Inferior parietal cortex (tissue), 1 donor: ENCODE data around the gene PARD3B.
"Not testable (repeated sequence)": the region's sequence is repeated elsewhere in the genome, so short reads cannot be mapped to it uniquely, and the experiment has no call there.

Experiments
- DNase-seq: peaks from one replicate; pipeline ENCODE4 v3.0.0-alpha.2; 2016; ENCODE audit errors: extremely low spot score

Gene PARD3B

DNA sequence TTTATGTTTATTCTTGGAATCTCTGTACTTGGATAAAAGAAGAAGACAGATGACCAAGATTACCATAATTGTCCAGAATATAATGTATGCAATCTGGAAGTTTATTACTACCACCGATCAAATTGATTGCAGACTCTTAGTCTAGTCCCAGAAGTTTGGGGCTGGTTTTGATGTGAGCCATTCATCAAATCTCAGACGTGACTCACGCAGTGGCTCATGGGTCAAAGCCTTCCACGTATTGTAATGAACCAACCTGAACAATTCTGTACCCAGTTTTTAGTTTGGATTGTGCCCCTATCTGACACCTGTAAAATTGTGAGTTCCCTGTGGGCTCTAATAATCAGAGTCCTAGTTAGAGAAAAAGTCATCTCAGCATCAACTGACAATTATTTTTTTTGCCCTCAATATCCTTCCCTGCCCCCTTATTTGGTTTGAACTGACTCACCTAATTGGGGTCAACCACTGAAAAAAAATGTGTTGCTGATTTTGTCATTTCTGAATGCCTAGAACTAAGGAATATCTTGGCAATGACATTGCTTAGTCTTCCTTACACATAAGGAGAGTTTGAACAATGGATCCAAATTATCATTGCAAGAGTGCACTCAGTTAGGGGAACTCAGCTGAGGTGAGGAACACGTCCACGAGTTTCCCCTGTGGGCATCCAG is 917.5 kb downstream of the PARD3B start:
- no peak for DNase-seq

DNA sequence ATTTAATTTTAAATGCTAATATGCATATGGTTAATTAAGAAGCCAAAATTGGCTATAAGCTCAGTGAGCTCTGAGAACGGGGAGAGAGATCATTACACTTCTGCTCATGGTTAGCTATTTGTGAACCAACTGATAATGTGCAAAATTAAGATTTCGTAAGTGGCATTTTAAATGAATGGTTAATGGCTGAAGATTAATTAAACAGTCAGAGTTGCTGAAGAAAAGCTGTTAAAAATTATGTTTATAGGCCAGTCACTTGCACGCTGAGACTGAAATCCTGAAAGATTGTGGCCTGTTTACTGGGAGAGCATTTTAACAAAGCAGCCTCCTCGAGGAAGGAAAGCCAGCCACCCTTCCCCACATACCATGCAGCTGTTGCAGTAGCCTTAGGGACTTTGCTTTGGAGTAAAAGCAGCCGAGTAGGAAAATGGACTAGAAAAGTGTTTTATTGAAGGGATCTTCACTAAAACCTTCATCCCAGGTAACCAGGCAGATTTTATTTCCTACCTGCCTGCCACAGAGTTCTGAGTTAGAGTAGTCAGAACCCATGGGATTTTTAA is 918.3 kb downstream of the PARD3B start:
- no peak for DNase-seq

DNA sequence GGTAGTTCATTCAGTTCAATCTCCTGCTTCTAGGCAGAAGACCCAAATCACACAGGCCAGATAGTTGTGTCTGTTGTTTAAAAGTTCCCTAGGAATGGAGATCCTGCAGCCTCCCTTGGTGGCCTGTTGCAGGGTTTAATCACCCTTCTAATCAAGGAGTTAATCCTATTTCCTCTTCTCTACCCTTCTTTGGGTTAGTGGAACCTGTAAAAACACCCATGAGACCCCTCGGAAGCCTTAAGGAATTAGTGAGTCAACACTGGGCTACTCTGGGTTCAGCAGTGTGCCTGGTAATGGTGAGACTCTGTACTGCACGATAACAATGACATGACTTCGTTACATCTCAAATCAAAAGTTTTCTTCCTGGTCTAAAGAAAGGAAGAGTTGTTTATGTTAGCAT is 919.4 kb downstream of the PARD3B start:
- no peak for DNase-seq

DNA sequence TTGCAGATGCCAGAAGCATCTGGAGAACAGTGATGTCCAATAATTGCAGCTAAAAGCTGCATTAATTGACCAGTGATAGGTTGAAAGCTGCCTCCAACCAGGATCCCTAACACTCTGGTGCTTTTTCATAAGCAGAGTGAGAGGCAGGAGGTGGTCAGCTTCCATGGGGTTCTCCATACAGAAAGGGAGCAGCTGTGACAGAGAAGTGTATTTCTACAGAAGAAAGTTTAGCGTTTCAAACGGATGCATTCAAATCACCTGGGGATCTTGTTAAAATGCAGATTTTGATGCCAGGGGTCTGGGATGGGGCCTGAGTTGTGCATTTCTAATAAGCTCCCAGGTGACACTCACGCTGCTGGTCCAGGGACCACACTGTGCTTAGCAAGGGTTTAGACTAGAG is 920.5 kb downstream of the PARD3B start:
- DNase-seq: no peak

DNA sequence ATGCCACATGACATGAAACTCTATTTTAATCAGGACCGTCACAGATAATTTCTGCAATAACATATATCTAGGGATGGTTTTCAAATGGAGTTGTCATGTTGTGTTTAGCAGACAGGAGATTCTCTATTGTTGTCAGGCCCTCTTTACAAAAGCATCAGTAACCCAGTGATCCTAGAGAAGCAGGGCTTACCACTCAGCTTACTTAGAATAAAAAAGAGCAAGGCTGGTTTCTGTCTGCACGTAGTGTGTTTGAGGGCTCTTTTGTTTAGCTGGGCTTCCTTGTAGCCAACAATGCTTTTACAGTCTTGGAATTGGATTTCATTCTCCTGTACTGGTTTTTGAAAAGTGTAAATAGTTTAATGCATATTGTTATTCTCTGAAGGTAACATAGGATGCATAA is 926.5 kb downstream of the PARD3B start:
- DNase-seq: no peak

DNA sequence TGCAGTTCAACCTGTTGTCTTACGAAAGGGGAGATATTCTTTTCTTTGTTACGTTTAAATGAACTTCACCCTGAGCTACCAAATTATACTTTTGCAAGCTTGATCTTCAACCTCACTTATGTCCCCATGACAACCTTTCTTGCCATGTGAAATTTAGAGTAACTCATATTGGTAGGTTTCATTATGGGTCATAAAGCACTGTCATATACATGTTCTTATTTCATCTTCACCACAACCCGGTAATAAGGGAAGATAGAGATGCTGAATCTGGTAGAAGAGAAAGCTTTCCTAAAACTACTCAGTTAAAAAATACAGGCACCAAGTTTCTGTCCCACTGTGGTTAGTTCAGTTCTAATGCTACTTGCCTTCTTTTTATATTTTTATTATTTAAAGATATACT is 928.5 kb downstream of the PARD3B start:
- no peak for DNase-seq

DNA sequence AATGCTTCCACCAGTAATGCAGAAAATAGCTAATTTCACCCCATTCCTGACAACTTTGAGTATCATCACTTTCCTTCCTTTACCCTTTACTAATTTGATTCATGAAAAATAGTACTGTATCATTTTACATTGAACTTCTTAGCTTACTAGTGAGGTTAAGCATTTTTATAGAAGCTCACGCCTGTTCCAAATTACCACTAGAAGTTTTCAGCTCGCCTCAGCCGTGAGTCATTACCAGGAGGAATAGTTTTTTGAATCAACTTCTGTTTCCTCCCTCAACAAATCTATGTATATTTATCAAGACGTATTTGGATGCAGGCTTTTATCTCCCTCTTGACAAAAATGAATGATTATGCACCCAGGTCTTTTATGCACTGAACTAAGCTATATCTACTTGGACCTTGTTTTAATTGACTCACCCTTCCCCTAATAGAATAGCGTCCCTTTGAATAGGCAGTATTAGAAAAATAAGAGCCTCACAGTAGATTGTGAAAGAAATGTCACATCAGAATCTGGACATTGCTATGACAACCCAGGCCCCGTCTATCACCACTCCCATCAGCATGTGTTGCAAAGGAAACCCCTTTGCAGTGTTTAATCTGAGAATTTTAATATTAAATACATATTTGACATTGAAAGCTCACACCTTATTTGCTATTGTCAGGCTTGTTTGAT is 929.6 kb downstream of the PARD3B start:
- DNase-seq: no peak

DNA sequence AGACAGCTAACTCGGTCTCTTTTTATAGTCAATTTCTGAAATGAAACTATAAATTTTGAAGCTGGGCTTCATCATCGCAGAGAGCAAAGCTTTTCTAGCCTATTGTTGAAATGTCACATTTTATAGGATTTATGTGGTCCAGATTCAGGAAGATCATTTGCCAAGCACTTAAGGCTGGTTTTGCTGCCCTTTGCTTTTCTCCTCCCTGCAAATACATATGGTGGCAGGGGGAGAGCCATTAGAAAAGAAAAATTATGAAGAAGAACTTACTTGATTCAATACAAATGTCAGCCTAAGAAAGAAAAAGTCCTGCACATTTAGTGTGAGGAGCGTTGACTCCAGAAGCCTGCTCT is 930.1 kb downstream of the PARD3B start:
- DNase-seq: no peak

DNA sequence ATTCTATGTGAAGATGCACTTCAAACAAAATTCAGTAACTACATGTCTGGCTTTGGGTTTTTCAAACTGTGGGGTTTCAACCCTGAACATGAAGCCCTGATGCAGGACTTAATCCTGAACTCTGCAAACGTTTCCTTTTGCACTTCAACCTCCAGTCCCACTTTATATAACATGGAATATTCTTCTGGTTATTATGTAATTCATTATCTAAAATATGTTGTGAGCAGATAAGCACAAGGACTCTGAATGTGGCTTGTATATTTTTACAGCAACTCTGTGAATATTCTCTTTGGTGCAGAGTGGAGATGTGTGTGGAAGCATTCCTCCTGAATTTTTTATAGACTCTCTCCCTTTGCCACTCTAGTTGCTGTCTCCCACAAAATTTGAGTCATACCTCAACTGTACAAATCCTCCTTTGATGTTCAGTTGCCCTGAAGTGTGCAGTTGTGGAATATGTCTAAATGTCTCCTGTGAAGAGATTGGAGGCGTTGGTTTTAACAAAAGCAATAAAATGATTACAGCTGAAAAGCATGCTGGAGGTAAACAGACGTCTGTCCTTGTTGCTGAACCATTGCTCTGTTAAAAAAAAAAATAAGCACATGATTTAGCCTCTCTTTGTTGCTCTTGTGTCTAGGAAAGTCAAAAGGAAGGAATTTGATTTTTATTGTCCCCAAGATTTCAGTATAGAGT is 931.9 kb downstream of the PARD3B start:
- DNase-seq: no peak

DNA sequence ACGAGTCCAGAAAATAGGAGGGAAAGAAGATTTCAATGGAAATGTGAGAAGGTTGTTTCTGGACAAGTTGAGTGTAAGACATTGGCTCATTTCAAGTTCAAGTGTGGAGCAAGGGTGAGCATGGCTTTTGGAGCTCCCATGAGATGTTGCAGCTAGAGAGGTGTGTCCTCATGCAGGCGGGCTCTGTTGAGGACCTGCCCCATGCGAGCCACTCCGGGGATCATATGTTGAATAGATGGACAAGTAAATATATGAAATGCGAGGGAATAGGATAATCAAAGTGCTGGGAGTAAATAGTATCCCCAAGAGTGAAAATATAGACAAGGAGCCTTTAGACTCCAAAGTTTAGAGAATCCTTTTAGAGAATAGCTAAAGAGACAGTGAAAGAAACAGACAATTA is 936.6 kb downstream of the PARD3B start:
- no peak for DNase-seq

DNA sequence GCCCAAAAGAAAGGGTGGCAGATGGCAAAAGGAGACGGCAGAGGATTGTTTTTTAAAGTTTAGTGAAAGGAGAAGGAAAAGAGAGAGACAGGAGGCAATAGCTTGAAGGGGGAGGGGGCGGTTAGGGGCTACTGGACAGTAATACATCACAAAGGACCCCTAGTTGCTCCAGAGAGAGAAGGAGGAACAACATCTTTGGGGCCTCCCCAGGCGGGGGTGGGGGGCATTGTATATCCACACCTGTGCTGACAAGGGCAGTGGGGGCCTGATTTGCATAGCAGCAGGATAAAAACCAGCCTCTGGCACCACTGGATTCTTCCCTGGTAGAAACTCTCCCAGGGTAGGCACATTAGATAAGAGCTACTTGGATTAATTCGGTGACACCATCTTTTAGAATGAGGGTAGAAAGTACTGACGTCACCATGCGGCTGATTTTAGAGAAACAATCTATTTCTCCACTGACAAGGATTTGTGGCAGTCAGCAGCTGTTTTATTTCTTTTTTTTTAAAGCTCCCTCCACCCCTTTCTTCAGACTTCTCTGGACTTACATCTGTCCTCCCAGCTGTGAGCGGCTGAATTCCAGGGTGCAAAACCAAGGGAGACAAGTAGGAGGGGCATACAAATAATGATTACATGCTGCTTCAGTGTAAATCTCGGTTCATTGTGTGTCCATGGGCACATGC is 937.3 kb downstream of the PARD3B start:
- DNase-seq: no peak

DNA sequence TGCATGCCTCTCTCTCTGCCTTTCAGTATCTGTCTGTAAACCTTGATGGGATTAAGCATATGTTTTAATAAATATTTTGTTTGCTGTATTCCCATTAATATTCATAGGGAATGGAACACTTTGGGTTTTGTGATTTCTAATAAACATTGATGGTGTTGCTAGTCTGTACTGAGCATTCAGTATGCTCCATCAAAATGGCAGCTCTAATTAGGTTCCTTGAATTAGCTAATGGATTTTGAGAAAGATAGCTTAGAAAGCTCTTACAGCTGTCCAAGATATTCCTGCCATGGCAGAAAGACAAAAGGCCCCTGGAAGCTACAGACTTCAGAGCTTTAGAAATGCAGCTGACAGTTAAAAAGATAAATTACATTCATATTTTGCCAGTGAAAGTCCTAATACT is 937.8 kb downstream of the PARD3B start:
- DNase-seq: no peak

DNA sequence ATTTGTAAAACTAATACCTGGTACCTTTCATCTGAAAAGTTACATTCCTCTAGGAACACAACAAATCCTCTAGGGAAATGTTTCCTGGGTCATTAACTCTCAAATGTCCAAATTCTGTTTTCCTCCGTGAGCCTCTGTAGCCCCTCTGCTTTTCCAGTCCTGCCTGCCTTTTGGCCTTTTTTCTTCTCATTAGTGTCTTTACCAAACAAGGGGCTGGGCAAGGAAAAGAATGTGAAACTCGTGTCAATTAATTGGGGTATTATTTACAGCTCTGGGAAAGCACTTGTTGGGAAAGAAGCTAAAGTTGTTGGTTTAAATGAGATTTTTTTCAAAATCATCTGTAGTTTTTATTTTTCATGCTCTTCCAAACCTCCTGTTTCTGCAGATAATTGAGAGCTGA is 938.9 kb downstream of the PARD3B start:
- no peak for DNase-seq

DNA sequence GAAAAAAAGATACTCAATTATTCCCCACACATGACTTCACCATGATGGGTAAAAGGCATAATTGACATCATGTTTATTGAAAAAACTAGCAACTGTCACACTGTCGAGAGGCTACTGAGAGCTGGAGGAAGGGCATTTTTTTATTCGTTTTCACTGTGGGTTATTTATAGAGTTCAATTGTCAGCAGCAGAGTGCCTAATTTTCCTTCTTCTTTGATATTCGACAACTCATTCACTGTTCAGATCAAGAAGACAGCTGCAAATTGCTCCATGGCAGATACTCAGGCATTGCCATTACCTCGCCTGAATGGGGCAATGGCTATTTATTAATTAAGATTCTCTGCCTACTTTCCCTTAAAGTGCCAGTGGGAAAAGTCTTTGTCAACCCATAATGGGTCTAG is 939.5 kb downstream of the PARD3B start:
- DNase-seq: no peak

DNA sequence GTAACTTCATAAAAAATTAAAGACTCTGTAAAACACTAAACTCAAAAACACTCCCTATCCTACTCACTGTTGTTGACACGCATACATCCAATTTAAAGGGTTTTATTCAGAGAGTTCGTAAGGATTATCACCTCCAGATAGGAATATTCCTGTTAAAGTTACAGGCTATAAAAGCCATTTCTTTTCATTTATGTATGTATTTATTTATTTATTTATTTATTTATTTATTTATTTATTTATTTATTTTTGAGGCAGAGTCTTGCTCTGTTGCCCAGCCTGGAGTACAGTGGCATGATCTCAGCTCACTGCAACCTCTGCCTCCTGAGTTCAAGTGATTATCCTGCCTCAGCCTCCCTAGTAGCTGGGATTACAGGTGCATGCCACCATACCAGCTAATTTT is 948.3 kb downstream of the PARD3B start:
- not testable (repeated sequence) for DNase-seq

DNA sequence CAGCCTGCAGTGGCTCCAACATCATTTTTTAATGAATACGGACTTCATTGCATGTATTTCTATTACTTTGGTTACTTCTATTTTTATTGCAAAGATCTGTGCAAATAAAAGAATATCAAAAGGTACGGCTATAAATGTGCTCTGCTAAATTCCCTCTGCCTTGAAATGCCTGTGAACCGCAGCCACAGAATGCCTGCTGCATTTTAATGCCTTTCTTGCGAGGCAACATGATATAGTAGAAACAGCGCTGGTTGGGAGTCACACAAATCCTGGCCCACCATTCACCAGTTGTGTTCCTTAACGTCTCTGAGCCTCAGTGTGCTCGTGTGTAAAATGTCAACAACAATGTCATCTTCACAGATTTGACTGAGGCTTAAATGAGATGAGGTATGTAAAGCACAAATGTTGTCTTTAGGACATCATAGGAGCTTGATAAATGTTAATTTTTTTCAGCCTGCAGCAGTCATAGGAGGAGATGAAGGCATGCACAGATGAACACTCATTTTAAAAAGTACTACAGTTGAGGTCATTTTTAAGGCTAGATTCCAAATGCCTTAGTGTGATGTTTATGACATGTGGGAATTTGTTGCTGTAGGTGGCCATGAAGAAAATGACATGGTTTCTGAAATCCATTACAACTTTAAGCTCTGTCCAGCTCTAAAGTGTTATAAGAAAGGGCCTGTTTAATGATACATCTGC is 949.4 kb downstream of the PARD3B start:
- DNase-seq: no peak

DNA sequence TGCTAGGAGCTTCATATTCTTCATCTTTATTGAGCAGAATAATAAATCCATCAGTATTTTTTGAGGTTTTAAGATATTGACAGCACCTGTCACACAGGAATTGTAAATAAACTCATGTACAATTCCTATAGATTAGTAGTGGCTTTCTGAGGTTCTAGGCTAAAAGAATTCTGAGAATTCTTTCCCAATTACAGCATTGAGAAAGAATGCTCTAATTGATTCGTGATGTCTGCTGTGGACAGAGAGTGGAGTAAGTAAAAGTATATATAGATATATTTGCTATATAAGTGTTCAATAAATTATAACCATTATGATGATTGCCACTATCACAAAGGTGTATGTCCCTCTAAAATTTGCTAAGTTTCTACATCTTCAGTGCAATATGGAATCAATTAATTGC is 950.5 kb downstream of the PARD3B start:
- no peak for DNase-seq

DNA sequence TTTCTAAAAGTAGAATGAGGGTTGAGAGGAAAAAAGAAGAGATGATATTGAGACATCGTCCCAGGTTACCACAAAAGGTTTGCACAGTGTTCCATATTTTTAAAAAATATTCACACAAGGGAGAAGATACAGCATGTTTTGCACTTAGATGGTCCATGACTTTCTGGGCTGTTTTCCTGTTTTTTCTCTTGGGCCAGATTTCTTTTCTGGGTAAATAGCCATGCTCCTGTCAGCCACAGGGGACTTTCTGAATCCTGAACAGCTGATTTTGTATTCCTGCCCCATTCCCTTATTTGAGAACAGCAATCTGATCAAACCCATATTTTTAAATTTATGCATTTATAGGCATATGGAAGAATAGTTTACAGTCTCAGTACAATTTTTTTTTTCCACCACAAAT is 951.1 kb downstream of the PARD3B start:
- no peak for DNase-seq

DNA sequence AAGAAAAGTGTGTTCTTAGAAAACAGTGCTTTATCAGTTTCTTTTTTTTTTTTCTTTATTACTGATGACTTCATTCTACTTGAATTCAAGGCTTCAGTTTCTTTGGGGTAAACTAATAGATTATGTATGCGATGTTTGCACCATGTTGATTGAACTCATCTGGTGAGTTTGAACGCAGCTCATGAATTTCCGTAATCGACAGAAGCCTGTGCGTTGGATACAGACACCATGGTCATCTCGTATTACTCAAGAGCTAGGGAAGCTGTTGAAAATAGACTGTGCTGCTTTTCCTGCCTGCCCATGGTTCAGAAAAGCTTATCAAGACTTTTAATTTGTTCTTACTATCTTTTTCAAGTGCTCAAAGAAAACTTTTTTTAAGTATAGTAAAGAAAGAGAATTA is 951.5 kb downstream of the PARD3B start:
- no peak for DNase-seq

DNA sequence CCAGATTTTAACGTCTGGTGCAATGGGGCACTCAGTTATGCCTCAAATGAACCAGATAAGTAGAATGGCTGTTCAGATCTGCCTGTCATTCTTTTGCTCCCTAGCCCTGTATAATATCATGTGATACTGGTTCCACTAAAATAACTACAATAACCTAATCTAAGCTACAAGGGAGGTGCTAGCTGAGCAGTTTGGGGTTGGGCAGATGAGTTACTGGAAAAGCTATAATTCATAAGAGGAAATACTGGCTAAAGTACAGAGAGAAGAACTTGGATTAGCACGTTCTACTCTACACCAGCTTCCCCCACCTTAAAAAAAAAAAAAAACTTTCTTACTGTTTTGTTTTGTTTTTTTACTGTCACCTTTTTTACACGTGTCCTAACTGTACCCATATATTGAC is 953.7 kb downstream of the PARD3B start:
- no peak for DNase-seq

DNA sequence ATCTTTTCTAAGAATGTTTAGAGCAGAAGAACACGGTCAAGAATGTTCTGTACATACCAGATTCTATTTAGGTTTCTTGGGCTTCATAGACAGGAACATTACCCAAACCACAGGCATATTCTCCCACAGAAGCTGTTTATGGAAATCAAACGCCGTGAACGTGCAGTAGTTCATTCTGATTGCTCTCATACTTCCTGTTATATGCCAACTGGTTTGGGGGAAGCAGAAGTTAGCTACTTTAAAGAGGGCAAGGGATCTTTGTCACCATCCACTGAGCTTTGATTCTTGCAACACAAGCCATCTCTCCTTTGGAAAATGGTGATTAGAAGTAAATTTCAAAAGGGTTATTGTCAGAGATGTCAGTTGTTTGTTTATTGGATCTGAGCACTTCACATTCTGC is 954.8 kb downstream of the PARD3B start:
- no peak for DNase-seq

DNA sequence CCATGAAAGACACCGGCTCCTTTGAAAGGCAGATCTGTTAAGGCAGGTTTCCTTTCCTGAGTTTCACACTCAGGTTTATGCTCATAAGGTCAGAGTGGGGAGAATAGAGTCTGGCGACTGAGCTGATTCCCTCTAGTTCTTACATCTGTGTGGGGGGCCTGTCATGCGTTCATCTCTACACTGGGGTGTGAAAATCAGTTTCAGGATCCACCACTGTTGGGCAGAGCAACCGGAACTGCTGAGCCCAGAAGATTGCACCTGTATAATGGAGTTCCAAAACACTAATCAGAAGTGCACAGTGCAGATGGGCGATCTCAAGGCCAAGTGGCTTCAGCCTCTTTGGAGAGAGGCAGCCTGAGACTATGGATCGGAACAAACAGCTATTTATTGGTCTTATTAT is 955.7 kb downstream of the PARD3B start:
- DNase-seq: no peak
